IPS-18a (cell line): ENCODE measurements around the gene TSC22D1.
A peak's percentile ranks its signal among the peaks of the same experiment; 100 is the strongest.

Source experiments
- H3K27ac ChIP-seq: one replicate; pipeline ENCODE4 v1.5.1; 2013; ENCODE audit warnings: low read length
- H3K27me3 ChIP-seq: one replicate; pipeline ENCODE4 v1.6.1; 2013; ENCODE audit warnings: mild to moderate bottlenecking, low read length; ENCODE audit not compliant: control insufficient read depth, insufficient read depth
- H3K36me3 ChIP-seq: one replicate; pipeline ENCODE4 v1.6.1; 2013; ENCODE audit warnings: low read depth, low read length; ENCODE audit not compliant: control insufficient read depth
- H3K4me1 ChIP-seq: one replicate; pipeline ENCODE4 v1.6.1; 2013; ENCODE audit warnings: low read depth, low read length; ENCODE audit not compliant: control insufficient read depth
- H3K4me3 ChIP-seq: one replicate; pipeline ENCODE4 v1.5.1; 2013; ENCODE audit warnings: low read length
- H3K9ac ChIP-seq: one replicate; pipeline ENCODE4 v1.6.1; 2013; ENCODE audit warnings: mild to moderate bottlenecking, low read length, moderate library complexity
- H3K9me3 ChIP-seq: one replicate; pipeline ENCODE4 v1.6.1; 2013; ENCODE audit warnings: low read depth, low read length; ENCODE audit not compliant: control insufficient read depth

The TSC22D1 gene

GRCh38 chr13:44448875-44449274 is 127.3 kb downstream of the TSC22D1 start:
- no peak overlapping the region for H3K4me3 ChIP-seq
- H3K27ac ChIP-seq, result no peak overlapping the region
- no peaks in the 10 kb centered on the region for H3K27me3 ChIP-seq
- no peaks in the 10 kb centered on the region for H3K36me3 ChIP-seq
- no peaks in the 10 kb centered on the region for H3K4me1 ChIP-seq
- no peaks in the 10 kb centered on the region for H3K9me3 ChIP-seq
- no peak overlapping the region for H3K9ac ChIP-seq

GRCh38 chr13:44448373-44448772 is 127.8 kb downstream of the TSC22D1 start:
- Histone ChIP-seq H3K4me3 (no peak overlapping the region), H3K4me1 (no peaks in the 10 kb centered on the region), H3K9ac (no peak overlapping the region), H3K36me3 (no peaks in the 10 kb centered on the region), H3K27ac (no peak overlapping the region), H3K27me3 (no peaks in the 10 kb centered on the region), H3K9me3 (no peaks in the 10 kb centered on the region)

DNA sequence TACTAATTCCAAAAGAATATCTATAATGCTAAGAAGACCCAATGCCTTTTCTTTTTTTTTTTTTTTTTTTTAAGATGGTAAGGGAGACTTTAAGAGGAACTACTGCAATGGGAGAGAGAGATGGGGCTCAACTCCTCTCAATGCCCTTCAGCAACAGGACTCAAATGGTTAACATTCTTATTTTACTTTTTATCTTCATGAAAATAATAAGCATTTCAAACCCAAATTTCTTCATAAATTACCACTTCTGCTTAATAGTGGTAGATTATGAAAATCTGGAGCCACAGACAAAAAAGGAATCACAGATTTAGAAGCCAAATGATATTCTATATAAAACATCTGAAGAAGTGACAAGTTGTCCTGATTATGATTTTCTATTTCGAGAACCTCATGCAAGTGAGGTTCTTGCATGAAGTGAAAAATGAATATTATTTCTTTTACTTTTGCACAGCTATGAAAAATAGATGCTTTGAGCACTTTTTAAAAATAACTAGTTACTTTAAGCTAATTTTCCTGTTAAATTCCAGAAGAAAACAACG is 128.3 kb downstream of the TSC22D1 start:
- no peaks in the 10 kb centered on the region for H3K9me3 ChIP-seq
- no peak overlapping the region for H3K4me3 ChIP-seq
- no peak overlapping the region for H3K27ac ChIP-seq
- no peaks in the 10 kb centered on the region for H3K36me3 ChIP-seq
- H3K4me1 ChIP-seq, result no peaks in the 10 kb centered on the region
- no peaks in the 10 kb centered on the region for H3K27me3 ChIP-seq
- H3K9ac ChIP-seq, result no peak overlapping the region

DNA sequence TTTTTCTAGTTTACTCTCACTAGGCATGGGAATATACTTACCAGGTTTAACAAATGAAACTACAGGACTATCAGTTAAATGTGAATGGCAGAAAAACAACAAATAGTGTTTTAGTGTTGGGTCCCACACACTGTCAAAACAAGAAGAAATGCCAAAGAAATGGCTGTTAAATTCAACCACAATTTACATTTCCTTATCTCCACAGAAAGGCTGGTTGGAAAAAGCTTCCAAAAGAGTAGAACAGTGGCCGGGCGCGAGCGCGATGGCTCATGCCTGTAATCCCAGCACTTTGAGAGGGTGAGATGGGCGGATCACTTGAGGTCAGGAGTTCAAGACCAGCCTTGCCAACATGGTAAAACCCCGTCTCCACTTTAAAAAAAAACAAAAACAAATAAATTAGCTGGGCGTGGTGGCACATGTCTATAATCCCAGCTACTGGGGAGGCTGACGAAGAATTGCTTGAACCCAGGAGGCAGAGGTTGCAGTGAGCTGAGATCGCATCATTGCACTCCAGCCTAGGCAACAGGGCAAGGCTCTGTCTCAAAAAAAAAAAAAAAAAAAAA is 136.0 kb downstream of the TSC22D1 start:
- Histone ChIP-seq H3K4me1 (peaks cover 9% of the 10 kb centered on the region), H3K9ac (no peak overlapping the region), H3K27me3 (no peaks in the 10 kb centered on the region), H3K27ac (no peak overlapping the region), H3K36me3 (no peaks in the 10 kb centered on the region), H3K4me3 (no peak overlapping the region), H3K9me3 (no peaks in the 10 kb centered on the region)

- H3K9me3 ChIP-seq, result no peaks in the 10 kb centered on the region
- peaks cover 13% of the 10 kb centered on the region for H3K4me1 ChIP-seq
- H3K4me3 ChIP-seq, result no peak overlapping the region
- H3K36me3 ChIP-seq, result peaks cover 3% of the 10 kb centered on the region
- H3K27ac ChIP-seq, result no peak overlapping the region
- H3K27me3 ChIP-seq, result no peaks in the 10 kb centered on the region
- H3K9ac ChIP-seq, result no peak overlapping the region
Observed at GRCh38 chr13:44439452-44440024, 136.6 kb downstream of the TSC22D1 start.

DNA sequence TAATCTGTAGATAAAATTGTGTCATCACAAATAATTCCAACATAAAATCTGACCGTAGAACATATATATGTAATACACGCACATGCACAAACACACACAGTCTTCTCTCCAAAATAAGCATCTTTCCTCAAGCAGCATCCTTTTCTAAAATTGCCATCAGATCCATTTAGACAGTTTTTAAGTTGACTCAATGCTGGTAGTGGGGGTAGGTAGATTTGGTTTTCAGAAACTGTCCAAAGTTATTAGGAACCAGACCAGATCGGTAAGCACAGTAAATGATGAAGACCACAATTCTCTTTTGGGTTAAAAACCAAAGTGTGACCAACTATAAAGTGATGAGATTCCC is 137.9 kb downstream of the TSC22D1 start:
- peaks cover 15% of the 10 kb centered on the region for H3K4me1 ChIP-seq
- H3K27me3 ChIP-seq, result no peaks in the 10 kb centered on the region
- H3K9me3 ChIP-seq, result no peaks in the 10 kb centered on the region
- no peak overlapping the region for H3K9ac ChIP-seq
- H3K36me3 ChIP-seq, result peaks cover 16% of the 10 kb centered on the region
- no peak overlapping the region for H3K27ac ChIP-seq
- H3K4me3 ChIP-seq, result no peak overlapping the region

DNA sequence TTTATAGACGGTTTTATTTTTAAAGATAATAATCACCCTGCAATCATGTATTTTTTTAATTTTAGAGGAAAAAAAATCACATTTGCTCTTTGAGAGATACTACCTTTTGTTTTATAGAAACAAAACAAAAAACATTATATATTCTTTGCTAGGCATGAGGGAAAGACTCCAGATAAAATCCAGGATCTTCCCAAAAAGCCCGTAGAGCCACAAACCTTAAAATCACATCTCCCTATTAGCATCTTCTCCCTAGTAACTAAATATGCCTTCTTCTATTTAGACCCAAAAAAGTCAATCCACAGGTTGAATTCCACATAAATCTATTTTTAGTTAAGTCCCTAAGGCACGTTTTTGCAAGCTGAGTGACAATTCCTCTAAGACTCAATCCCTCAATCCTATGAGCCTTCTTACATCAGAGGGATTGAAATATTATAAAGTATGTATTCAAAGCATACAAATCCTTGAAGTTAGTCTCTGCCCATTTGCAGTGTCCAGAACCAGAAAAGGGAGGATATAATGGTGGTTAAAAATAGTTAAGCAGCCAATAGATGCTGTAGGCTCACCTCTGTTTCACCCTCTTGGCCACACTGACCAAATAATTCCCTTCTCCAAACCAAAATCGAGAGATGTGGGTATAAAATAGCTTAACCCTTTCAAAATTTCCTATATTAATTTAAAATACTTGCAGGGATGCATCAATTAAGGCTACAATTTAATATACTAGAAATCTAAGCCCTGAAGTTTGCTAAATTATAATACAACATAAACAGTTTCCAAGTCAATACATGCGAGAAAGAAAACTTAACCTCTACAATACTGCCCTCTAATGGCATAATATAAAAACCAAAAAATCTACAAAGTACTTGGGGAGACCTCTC is 138.5 kb downstream of the TSC22D1 start:
- no peaks in the 10 kb centered on the region for H3K9me3 ChIP-seq
- peaks cover 15% of the 10 kb centered on the region for H3K4me1 ChIP-seq
- peak overlapping the region; percentile 71 for H3K9ac ChIP-seq
- H3K27ac ChIP-seq, result no peak overlapping the region
- H3K4me3 ChIP-seq, result peak overlapping the region; percentile 77
- no peaks in the 10 kb centered on the region for H3K27me3 ChIP-seq
- H3K36me3 ChIP-seq, result peaks cover 21% of the 10 kb centered on the region

DNA sequence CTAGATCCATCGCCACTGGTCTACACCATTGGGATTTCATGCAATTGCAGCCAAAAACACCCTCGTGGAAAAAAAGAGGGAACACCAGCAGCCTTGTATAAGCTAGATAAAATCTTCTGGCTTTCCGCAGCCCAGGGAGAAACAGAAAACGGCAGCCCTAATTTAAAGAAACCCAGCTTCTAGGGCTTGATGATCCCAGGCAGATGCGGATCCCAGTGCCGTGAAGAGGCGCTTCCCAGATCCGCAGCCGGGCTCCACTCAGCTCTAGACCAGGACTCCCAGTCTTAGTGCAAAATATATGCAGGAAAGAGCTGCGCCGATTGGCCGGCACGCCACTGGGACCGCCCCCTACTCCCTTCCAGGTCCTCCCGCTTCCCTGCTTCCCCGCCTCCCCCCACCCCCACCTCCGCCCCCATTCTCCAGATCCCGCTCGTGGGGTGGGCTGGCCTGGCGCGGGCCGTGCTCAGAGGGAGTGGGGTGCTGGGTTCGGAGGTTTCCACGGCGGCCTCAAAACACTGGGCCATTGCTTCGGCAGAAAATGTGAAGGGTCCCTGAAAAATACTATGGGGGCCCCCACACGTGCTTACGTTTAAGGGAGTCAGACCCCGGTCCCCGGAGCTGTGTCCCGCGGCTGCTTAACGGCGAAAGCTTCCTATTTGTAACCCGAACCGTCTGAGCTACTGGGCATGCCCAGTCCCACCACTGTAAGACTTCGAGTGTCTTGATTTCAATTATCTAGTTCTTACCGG is 139.4 kb downstream of the TSC22D1 start:
- H3K27ac ChIP-seq, result peak overlapping the region; percentile 98
- peaks cover 21% of the 10 kb centered on the region for H3K36me3 ChIP-seq
- peak overlapping the region; percentile 100 for H3K9ac ChIP-seq
- H3K9me3 ChIP-seq, result no peaks in the 10 kb centered on the region
- H3K4me3 ChIP-seq, result peak overlapping the region; percentile 77
- no peaks in the 10 kb centered on the region for H3K27me3 ChIP-seq
- peaks cover 15% of the 10 kb centered on the region for H3K4me1 ChIP-seq

DNA sequence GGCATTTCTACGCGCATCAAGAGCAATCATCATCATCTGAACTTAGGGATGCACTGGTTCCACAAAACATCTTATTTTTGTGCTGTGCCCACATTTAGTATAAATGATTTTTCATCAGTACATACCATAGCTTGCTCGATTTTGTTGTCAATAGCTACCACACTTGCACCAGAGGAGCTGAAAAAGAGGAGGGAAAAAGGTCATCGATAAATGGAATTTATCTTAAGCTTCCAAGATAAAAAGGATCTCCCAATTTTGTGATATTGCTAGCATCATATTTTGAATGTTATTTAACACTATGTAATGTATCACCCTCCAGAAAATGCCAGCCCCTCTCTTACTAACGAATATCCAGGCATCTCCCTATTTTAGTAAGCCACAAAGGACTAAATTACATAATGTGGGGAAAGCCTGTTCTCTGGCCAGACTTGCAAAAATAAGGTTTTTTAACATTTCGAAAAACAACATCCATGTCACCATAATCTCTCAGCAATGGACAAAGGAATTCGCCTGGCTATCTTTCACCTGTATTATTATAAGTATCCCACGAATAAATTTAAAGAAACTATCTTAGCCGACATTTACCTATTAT is 140.1 kb downstream of the TSC22D1 start:
- H3K9me3 ChIP-seq, result no peaks in the 10 kb centered on the region
- peak overlapping the region; percentile 77 for H3K4me3 ChIP-seq
- H3K27ac ChIP-seq, result peak overlapping the region; percentile 98
- H3K27me3 ChIP-seq, result no peaks in the 10 kb centered on the region
- peaks cover 12% of the 10 kb centered on the region for H3K4me1 ChIP-seq
- peak overlapping the region; percentile 100 for H3K9ac ChIP-seq
- H3K36me3 ChIP-seq, result peaks cover 21% of the 10 kb centered on the region

DNA sequence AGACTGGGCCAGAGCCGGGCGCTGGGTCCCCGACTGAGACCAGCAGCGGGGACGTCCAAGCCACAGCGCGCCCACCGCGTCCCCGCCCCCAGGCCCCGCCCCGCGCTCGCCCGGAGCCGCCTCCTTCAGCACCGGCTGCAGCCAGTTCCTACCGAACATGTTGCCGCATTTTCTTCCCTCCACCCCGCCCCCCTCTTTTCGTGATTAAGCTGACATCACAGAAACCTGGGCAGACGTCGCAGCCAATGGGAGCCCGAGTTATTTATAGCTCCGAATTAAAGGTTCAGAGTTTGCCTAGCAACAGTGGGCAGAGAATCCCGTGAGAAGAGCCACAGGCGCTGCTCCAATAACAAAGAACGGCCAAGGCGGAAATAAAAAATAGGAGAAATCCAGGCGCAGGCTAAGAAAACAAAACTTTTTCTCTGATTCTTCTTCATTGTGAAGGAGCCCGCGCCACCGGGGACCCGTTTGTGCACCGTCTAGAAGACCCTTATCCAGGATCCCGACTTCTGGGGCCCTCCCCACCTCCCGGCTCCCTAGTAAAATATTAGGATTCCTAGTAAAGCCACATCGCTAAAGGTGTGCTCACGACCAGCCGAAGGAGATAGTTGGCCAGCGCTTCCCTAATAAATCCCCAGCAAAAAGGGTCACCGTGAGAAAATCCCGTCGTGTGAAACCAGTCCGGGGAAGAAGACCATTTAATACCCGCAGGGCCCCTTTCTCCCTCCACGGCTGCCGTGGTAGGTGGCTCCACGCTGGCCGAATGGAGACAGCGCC is 140.8 kb downstream of the TSC22D1 start:
- peaks cover 21% of the 10 kb centered on the region for H3K36me3 ChIP-seq
- peak overlapping the region; percentile 77 for H3K4me3 ChIP-seq
- peaks cover 12% of the 10 kb centered on the region for H3K4me1 ChIP-seq
- H3K27me3 ChIP-seq, result no peaks in the 10 kb centered on the region
- peak overlapping the region; percentile 98 for H3K27ac ChIP-seq
- H3K9me3 ChIP-seq, result no peaks in the 10 kb centered on the region
- H3K9ac ChIP-seq, result peak overlapping the region; percentile 100
